Adrenal gland (tissue), 5 donors: ENCODE results near the gene LAD1.

Source experiments
- CTCF ChIP-seq, 6 experiments: fragments of 450-650 bp in 4 of 6; fragments of 200-600 bp in 2 of 6; sonication (generic) in 1 of 6; IDR thresholded peaks; 1 replicate in 5 of 6; 2 replicates in 1 of 6; pipeline versions ENCODE4 v1.5.1 to v1.8.0; 2016 to 2021; ENCODE audit warnings: antibody characterized with exemption in 6 of 6, mild to moderate bottlenecking in 2 of 6, moderate library complexity in 1 of 6
- POLR2A ChIP-seq, 2 donors: fragments of 450-650 bp; IDR thresholded peaks; one replicate each; pipeline ENCODE4 v1.6.1; 2017; ENCODE audit warnings: antibody characterized with exemption in 2 of 2, mild to moderate bottlenecking in 2 of 2, moderate library complexity in 1 of 2
- donor health status: DM: no; HTN: no; CAD: no.

GRCh38 chr1:201360486-201360885 lies 38.6 kb downstream of the LAD1 start:
- no peak for TF ChIP-seq CTCF (IDR thresholded peaks at IDR 0.05)
- TF ChIP-seq POLR2A (IDR thresholded peaks at IDR 0.05), result no peak
